ENCODE measurements around the gene ABL1.

Gene ABL1

DNA sequence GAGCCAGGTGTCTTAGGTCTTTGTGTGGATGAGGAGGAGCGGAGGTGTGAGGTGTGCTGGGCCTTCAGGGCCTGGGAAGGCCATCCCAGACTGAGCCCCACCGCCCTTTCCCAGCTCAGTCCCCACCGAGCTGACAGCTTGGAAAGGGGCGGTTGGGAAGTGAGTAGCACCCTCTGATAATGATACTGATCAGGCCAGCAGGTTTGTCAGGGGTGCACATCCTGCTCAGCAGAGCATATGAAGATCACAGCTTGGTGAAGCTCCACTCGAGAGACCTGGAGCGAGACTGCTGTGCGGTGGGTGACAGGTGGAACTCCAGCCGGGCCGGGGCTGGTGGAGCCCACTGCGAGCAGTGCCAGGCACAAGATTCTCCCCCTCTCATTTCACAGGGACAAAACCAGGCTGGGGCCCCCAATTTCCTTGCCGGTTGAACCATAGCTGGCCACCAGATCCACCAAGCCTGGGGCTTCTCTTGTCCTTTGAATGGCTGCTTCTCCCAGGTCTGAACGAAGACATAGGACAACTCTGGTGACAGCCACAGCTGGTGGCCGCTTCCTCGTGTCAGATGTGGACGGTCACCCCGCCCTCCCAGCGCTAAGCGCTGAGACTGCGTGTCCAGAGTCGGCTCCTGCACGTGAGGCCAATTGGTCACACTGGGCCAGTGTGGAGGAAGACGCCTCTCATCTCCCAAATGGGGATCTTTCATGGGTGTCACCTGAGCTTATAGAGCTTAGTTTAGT, 53.3 kb downstream of the ABL1 start:
- TF ChIP-seq, protein P1, sequence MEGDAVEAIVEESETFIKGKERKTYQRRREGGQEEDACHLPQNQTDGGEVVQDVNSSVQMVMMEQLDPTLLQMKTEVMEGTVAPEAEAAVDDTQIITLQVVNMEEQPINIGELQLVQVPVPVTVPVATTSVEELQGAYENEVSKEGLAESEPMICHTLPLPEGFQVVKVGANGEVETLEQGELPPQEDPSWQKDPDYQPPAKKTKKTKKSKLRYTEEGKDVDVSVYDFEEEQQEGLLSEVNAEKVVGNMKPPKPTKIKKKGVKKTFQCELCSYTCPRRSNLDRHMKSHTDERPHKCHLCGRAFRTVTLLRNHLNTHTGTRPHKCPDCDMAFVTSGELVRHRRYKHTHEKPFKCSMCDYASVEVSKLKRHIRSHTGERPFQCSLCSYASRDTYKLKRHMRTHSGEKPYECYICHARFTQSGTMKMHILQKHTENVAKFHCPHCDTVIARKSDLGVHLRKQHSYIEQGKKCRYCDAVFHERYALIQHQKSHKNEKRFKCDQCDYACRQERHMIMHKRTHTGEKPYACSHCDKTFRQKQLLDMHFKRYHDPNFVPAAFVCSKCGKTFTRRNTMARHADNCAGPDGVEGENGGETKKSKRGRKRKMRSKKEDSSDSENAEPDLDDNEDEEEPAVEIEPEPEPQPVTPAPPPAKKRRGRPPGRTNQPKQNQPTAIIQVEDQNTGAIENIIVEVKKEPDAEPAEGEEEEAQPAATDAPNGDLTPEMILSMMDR (IDR thresholded peaks at IDR 0.05; ENCODE audit: low read depth, low read length, poor library complexity, severe bottlenecking) = no peak
- no peak for TF ChIP-seq EZH2phosphoT487 (IDR thresholded peaks at IDR 0.05; ENCODE audit: borderline replicate concordance, low read length)
- H3K9me3 ChIP-seq (ENCODE audit: control insufficient read depth, insufficient read depth, low read length) = no peaks in the 10 kb centered on the region
- no peak overlapping the region for H3K4me3 ChIP-seq (ENCODE audit: low read length)
- peaks cover 16% of the 10 kb centered on the region for H3K36me3 ChIP-seq (ENCODE audit: control insufficient read depth, low read length)
- H3K79me2 ChIP-seq (ENCODE audit: control insufficient read depth, low read length) = no peaks in the 10 kb centered on the region
- no peak overlapping the region for H3K4me2 ChIP-seq (ENCODE audit: low read length)
- H3K27me3 ChIP-seq (ENCODE audit: control insufficient read depth, low read length) = no peaks in the 10 kb centered on the region
- no peak overlapping the region for H3K27ac ChIP-seq (ENCODE audit: low read depth, low read length)
- H3K4me1 ChIP-seq (ENCODE audit: control insufficient read depth, low read length) = no peaks in the 10 kb centered on the region
- no peaks in the 10 kb centered on the region for H3K9me2 ChIP-seq (replicated peaks; ENCODE audit: control insufficient read depth, low read length)
- H4K20me1 ChIP-seq (ENCODE audit: control insufficient read depth, insufficient read depth, low read depth, low read length) = no peaks in the 10 kb centered on the region
- H3F3A ChIP-seq (ENCODE audit: control insufficient read depth, insufficient read depth) = no peaks in the 10 kb centered on the region

DNA sequence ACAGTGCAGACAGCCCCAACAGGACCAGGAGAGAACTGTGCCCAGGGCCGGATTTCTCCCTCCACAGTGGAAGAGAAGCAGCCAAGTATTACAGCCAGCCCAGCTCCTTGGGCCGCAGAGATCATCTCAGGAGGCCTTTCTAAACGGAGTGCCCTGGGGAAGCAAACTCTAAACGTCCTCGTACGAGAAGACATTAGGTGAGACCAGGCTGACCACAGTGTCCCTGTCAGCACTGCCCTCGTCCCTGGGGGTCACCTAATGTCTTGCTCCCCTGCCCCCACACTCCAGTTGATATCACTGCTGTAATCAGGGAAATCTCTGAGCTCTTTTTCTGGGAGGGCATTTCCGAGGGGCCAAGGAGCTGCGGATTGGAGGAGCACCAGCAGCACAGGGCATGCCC, 55.1 kb downstream of the ABL1 start:
- Histone ChIP-seq H3K36me3 (ENCODE audit: control insufficient read depth, low read length) (peaks cover 7% of the 10 kb centered on the region), H3K27me3 (ENCODE audit: control insufficient read depth, low read length) (no peaks in the 10 kb centered on the region), H3K9me3 (ENCODE audit: control insufficient read depth, insufficient read depth, low read length) (no peaks in the 10 kb centered on the region), H3K79me2 (ENCODE audit: control insufficient read depth, low read length) (no peaks in the 10 kb centered on the region), H3K9me2 (replicated peaks; ENCODE audit: control insufficient read depth, low read length) (no peaks in the 10 kb centered on the region), H3K27ac (ENCODE audit: low read depth, low read length) (no peak overlapping the region), H3K4me3 (ENCODE audit: low read length) (no peak overlapping the region), H3F3A (ENCODE audit: control insufficient read depth, insufficient read depth) (no peaks in the 10 kb centered on the region), H3K4me2 (ENCODE audit: low read length) (no peak overlapping the region), H3K4me1 (ENCODE audit: control insufficient read depth, low read length) (no peaks in the 10 kb centered on the region), H4K20me1 (ENCODE audit: control insufficient read depth, insufficient read depth, low read depth, low read length) (no peaks in the 10 kb centered on the region)
- TF ChIP-seq, protein P1 (IDR thresholded peaks at IDR 0.05; ENCODE audit: low read depth, low read length, poor library complexity, severe bottlenecking) = no peak
- TF ChIP-seq EZH2phosphoT487 (IDR thresholded peaks at IDR 0.05; ENCODE audit: borderline replicate concordance, low read length) = no peak

DNA sequence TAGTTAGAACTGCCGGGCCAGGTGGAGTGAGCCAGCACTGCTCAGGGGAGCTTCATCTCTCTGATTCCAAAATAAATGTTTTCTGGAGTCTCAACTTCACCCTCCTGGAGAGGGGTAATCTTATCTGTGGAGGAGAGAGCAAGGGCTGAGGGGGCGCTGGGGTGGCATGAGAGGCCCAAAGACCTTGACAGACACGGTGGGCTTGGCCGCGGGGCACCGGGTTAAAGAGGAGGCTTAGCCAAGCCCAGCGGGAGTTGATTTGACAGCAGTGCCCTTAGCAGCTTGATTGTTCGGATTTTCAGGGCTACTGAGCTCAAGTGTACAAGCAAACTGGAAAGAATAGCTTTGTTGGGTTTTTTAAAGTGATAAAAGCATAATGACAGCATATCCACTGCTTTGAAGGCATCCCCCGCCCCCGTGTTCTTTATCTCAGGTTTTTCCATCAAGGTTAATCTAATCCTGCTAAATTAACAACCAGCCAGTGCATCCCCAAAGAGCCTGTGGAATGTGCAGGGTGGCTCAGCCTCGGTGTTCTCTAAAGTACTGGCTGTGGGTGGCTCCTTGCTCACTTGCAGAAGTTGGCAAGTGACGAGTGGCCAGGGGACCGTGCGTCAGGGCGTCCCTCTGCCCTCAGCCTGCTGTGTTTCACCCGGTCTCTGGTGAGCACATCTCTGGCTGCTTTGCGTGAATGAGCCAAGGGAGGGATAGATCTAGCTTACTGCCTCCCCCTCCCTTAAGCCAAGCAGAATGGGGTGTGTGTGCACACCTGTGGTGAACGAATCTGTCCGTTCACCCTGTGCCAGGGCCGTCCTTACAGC, 56.0 kb downstream of the ABL1 start:
- H3K4me1 ChIP-seq (ENCODE audit: control insufficient read depth, low read length) = no peaks in the 10 kb centered on the region
- H4K20me1 ChIP-seq (ENCODE audit: control insufficient read depth, insufficient read depth, low read depth, low read length) = no peaks in the 10 kb centered on the region
- no peaks in the 10 kb centered on the region for H3K9me3 ChIP-seq (ENCODE audit: control insufficient read depth, insufficient read depth, low read length)
- H3F3A ChIP-seq (ENCODE audit: control insufficient read depth, insufficient read depth) = no peaks in the 10 kb centered on the region
- H3K4me3 ChIP-seq (ENCODE audit: low read length) = no peak overlapping the region
- no peaks in the 10 kb centered on the region for H3K9me2 ChIP-seq (replicated peaks; ENCODE audit: control insufficient read depth, low read length)
- no peaks in the 10 kb centered on the region for H3K27me3 ChIP-seq (ENCODE audit: control insufficient read depth, low read length)
- peaks cover 2% of the 10 kb centered on the region for H3K36me3 ChIP-seq (ENCODE audit: control insufficient read depth, low read length)
- TF ChIP-seq, protein P1 (IDR thresholded peaks at IDR 0.05; ENCODE audit: low read depth, low read length, poor library complexity, severe bottlenecking) = no peak
- no peak for TF ChIP-seq EZH2phosphoT487 (IDR thresholded peaks at IDR 0.05; ENCODE audit: borderline replicate concordance, low read length)
- no peak overlapping the region for H3K27ac ChIP-seq (ENCODE audit: low read depth, low read length)
- H3K79me2 ChIP-seq (ENCODE audit: control insufficient read depth, low read length) = no peaks in the 10 kb centered on the region
- no peak overlapping the region for H3K4me2 ChIP-seq (ENCODE audit: low read length)
